Measurements from ENCODE around the gene SPTBN1. TPM values are rescaled to one million over a fixed set of nuclear protein-coding genes. Genes with fewer than 3 reads are reported as not detected.

SPTBN1 gene
- total and polyA plus RNA-seq, 2 of the 13 experiments (the other 11 are each of a cell fraction or from before 2014, with no cell fraction given): 123 to 299 TPM

DNA sequence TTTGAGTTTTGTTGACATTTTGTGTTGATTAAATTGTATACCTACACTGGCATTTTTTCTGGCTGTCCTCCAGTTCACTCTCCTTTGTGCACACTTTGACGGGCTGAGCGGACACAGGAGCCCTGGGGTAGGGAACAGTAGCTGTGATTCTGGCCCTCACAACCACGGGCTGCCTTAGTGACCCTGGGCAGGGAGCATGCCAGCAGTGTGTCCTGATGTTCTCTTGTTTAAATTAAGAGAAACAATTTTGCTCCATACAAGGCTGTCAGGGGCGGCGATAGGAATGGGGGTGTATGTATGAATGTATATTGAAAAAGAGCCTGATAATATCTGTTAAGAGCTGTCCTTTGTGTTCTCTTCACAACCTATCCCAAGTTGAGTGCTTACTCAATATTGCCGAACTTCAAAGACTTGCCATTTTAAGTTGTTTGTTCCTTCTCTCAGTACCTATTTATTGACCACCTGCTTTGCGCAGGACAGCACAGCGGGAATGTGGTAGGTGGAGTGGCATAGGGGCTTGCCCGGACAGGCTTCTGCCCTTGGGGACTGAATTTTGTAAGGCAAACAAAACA lies 163.6 kb downstream of the SPTBN1 start (continued):
- TF ChIP-seq, protein P1, sequence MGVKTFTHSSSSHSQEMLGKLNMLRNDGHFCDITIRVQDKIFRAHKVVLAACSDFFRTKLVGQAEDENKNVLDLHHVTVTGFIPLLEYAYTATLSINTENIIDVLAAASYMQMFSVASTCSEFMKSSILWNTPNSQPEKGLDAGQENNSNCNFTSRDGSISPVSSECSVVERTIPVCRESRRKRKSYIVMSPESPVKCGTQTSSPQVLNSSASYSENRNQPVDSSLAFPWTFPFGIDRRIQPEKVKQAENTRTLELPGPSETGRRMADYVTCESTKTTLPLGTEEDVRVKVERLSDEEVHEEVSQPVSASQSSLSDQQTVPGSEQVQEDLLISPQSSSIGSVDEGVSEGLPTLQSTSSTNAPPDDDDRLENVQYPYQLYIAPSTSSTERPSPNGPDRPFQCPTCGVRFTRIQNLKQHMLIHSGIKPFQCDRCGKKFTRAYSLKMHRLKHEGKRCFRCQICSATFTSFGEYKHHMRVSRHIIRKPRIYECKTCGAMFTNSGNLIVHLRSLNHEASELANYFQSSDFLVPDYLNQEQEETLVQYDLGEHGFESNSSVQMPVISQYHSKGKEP (CRISPR knock-in tag; IDR thresholded peaks at IDR 0.05): no peak
- TF ChIP-seq HOXA3 (CRISPR knock-in tag; IDR thresholded peaks at IDR 0.05) (0 out of 2 replicates have a peak, but pooled peaks have one; percentile 24), HDAC6 (IDR thresholded peaks at IDR 0.05; ENCODE audit: low read depth, low read length) (no peak), NFIC (IDR thresholded peaks at IDR 0.05; ENCODE audit: low read length) (no peak), ZNF790 (CRISPR knock-in tag; IDR thresholded peaks at IDR 0.05; ENCODE audit: borderline replicate concordance) (no peak), RBM39 (IDR thresholded peaks at IDR 0.05; ENCODE audit: low read depth, low read length, poor library complexity, severe bottlenecking) (no peak), ZNF670 (CRISPR knock-in tag; IDR thresholded peaks at IDR 0.05; ENCODE audit: borderline replicate concordance) (peak; percentile 52; the same call in 1 of the 2 replicates), SPEN (CRISPR knock-in tag; IDR thresholded peaks at IDR 0.05; ENCODE audit: low read depth) (no peak), BRD4 (CRISPR knock-in tag; IDR thresholded peaks at IDR 0.05) (no peak), ZMYM4 (CRISPR knock-in tag; IDR thresholded peaks at IDR 0.05) (0 out of 2 replicates have a peak, but pooled peaks have one; percentile 25), GPN1 (CRISPR knock-in tag; IDR thresholded peaks at IDR 0.05; ENCODE audit: borderline replicate concordance) (no peak), MAZ (IDR thresholded peaks at IDR 0.05; ENCODE audit: borderline replicate concordance, low read depth, low read length) (no peak), MAZ (CRISPR knock-in tag; IDR thresholded peaks at IDR 0.05; ENCODE audit: low read depth) (no peak), MED1 (CRISPR knock-in tag; IDR thresholded peaks at IDR 0.05) (peak; percentile 37)
- TF ChIP-seq, protein P2, sequence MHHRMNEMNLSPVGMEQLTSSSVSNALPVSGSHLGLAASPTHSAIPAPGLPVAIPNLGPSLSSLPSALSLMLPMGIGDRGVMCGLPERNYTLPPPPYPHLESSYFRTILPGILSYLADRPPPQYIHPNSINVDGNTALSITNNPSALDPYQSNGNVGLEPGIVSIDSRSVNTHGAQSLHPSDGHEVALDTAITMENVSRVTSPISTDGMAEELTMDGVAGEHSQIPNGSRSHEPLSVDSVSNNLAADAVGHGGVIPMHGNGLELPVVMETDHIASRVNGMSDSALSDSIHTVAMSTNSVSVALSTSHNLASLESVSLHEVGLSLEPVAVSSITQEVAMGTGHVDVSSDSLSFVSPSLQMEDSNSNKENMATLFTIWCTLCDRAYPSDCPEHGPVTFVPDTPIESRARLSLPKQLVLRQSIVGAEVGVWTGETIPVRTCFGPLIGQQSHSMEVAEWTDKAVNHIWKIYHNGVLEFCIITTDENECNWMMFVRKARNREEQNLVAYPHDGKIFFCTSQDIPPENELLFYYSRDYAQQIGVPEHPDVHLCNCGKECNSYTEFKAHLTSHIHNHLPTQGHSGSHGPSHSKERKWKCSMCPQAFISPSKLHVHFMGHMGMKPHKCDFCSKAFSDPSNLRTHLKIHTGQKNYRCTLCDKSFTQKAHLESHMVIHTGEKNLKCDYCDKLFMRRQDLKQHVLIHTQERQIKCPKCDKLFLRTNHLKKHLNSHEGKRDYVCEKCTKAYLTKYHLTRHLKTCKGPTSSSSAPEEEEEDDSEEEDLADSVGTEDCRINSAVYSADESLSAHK (CRISPR knock-in tag; IDR thresholded peaks at IDR 0.05; ENCODE audit: borderline replicate concordance): no peak
- TF ChIP-seq, protein P3, sequence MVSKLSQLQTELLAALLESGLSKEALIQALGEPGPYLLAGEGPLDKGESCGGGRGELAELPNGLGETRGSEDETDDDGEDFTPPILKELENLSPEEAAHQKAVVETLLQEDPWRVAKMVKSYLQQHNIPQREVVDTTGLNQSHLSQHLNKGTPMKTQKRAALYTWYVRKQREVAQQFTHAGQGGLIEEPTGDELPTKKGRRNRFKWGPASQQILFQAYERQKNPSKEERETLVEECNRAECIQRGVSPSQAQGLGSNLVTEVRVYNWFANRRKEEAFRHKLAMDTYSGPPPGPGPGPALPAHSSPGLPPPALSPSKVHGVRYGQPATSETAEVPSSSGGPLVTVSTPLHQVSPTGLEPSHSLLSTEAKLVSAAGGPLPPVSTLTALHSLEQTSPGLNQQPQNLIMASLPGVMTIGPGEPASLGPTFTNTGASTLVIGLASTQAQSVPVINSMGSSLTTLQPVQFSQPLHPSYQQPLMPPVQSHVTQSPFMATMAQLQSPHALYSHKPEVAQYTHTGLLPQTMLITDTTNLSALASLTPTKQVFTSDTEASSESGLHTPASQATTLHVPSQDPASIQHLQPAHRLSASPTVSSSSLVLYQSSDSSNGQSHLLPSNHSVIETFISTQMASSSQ (IDR thresholded peaks at IDR 0.05; ENCODE audit: low read depth): no peak
- TF ChIP-seq, protein P3 (CRISPR knock-in tag; IDR thresholded peaks at IDR 0.05; ENCODE audit: borderline replicate concordance): peak; percentile 39; the same call in 1 of the 2 replicates
- TF ChIP-seq, protein P4, sequence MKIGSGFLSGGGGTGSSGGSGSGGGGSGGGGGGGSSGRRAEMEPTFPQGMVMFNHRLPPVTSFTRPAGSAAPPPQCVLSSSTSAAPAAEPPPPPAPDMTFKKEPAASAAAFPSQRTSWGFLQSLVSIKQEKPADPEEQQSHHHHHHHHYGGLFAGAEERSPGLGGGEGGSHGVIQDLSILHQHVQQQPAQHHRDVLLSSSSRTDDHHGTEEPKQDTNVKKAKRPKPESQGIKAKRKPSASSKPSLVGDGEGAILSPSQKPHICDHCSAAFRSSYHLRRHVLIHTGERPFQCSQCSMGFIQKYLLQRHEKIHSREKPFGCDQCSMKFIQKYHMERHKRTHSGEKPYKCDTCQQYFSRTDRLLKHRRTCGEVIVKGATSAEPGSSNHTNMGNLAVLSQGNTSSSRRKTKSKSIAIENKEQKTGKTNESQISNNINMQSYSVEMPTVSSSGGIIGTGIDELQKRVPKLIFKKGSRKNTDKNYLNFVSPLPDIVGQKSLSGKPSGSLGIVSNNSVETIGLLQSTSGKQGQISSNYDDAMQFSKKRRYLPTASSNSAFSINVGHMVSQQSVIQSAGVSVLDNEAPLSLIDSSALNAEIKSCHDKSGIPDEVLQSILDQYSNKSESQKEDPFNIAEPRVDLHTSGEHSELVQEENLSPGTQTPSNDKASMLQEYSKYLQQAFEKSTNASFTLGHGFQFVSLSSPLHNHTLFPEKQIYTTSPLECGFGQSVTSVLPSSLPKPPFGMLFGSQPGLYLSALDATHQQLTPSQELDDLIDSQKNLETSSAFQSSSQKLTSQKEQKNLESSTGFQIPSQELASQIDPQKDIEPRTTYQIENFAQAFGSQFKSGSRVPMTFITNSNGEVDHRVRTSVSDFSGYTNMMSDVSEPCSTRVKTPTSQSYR (CRISPR knock-in tag; IDR thresholded peaks at IDR 0.05; ENCODE audit: borderline replicate concordance): no peak
